Thyroid gland (tissue), 4 donors: Measurements from ENCODE around the gene OGDHL.

ENCODE experiments used
- CTCF ChIP-seq, 6 experiments: fragments of 200-600 bp in 3 of 6; fragments of 450-650 bp in 3 of 6; sonication (generic) in 3 of 6; IDR thresholded peaks; one replicate each; pipeline ENCODE4 v1.5.1; 2016 to 2019; ENCODE audit warnings: antibody characterized with exemption in 6 of 6, mild to moderate bottlenecking in 2 of 6, inconsistent platforms in 1 of 6, moderate library complexity in 1 of 6
- POLR2A ChIP-seq, 2 donors: fragments of 450-650 bp; IDR thresholded peaks; one replicate each; pipeline ENCODE4 v1.6.1; 2017; ENCODE audit warnings: antibody characterized with exemption in 2 of 2, mild to moderate bottlenecking in 2 of 2, moderate library complexity in 1 of 2

- TF ChIP-seq CTCF (IDR thresholded peaks at IDR 0.05) (no peak), POLR2A (IDR thresholded peaks at IDR 0.05) (no peak)
Measured at GRCh38 chr10:49791100-49791499, 29.0 kb upstream of the OGDHL start.
